Fibroblast of lung (primary cell): ENCODE results near the gene WWOX.

ENCODE experiments used
- CTCF ChIP-seq, 2 donors: IDR thresholded peaks in 1 of 2; conservative IDR thresholded peaks in 1 of 2; 1 replicate in 1 of 2; 2 replicates in 1 of 2; pipeline ENCODE4 v1.5.1; 2011 to 2012; ENCODE audit warnings: low read length in 2 of 2, control low read depth in 1 of 2, inconsistent platforms in 1 of 2, low read depth in 1 of 2, mild to moderate bottlenecking in 1 of 2
- EZH2 ChIP-seq: IDR thresholded peaks from 2 replicates; pipeline ENCODE4 v1.5.1; 2012; ENCODE audit warnings: low read length, control low read depth, mild to moderate bottlenecking; ENCODE audit errors: missing control alignments

GRCh38 chr16:78729687-78730086 lies 630.2 kb downstream of the WWOX start:
- TF ChIP-seq CTCF (conservative IDR thresholded peaks at IDR 0.05 in 1 of 2, IDR thresholded peaks at IDR 0.05 in 1 of 2; ENCODE audit: low read depth in 1 of 2, low read length in 2 of 2), result no peak
- TF ChIP-seq EZH2, result no peak
